Spleen (tissue), 11 donors: Measurements from ENCODE around the gene PTPN4. TPM values are rescaled to one million over a fixed set of nuclear protein-coding genes. Genes with fewer than 3 reads are reported as not detected.

Experiments
- DNase-seq: peaks from one replicate; pipeline ENCODE4 v3.0.0-alpha.2; 2020
- H3K27ac ChIP-seq, 8 donors: fragments of 200-600 bp; sonication (generic) in 7 of 8; 1 replicate in 4 of 8; 2 replicates in 4 of 8; pipeline versions ENCODE4 v1.5.0 to v1.8.0; 2016 to 2021; ENCODE audit warnings: inconsistent platforms in 4 of 8, mild to moderate bottlenecking in 4 of 8, moderate library complexity in 1 of 8
- H3K27me3 ChIP-seq, 7 donors: fragments of 200-600 bp; sonication (generic) in 6 of 7; replicated peaks in 1 of 7; 1 replicate in 4 of 7; 2 replicates in 3 of 7; pipeline versions ENCODE4 v1.5.0 to v1.8.0; 2016 to 2021; ENCODE audit warnings: inconsistent platforms in 3 of 7, mild to moderate bottlenecking in 1 of 7
- H3K36me3 ChIP-seq, 6 donors: fragments of 200-600 bp; sonication (generic) in 5 of 6; 1 replicate in 4 of 6; 2 replicates in 2 of 6; pipeline versions ENCODE4 v1.5.0 to v1.8.0; 2016 to 2021; ENCODE audit warnings: inconsistent platforms in 2 of 6
- H3K4me1 ChIP-seq, 6 donors: fragments of 200-600 bp; sonication (generic) in 5 of 6; 1 replicate in 3 of 6; 2 replicates in 3 of 6; pipeline versions ENCODE4 v1.5.0 to v1.8.0; 2016 to 2021; ENCODE audit warnings: inconsistent platforms in 3 of 6
- H3K4me3 ChIP-seq, 8 donors: fragments of 200-600 bp; sonication (generic) in 7 of 8; 1 replicate in 4 of 8; 2 replicates in 4 of 8; pipeline versions ENCODE4 v1.5.0 to v1.8.0; 2016 to 2021; ENCODE audit warnings: inconsistent platforms in 4 of 8, mild to moderate bottlenecking in 4 of 8, moderate library complexity in 2 of 8
- H3K9me3 ChIP-seq, 8 donors: fragments of 200-600 bp; sonication (generic) in 7 of 8; 1 replicate in 4 of 8; 2 replicates in 4 of 8; pipeline versions ENCODE4 v1.5.0 to v1.8.0; 2016 to 2021; ENCODE audit warnings: inconsistent platforms in 4 of 8
- CTCF ChIP-seq, 11 experiments: fragments of 200-600 bp in 7 of 11; fragments of 450-650 bp in 4 of 11; sonication (generic) in 4 of 11; IDR thresholded peaks in 8 of 11; conservative IDR thresholded peaks in 3 of 11; 1 replicate in 7 of 11; 2 replicates in 4 of 11; pipeline versions ENCODE4 v1.4.0 to v1.8.0; 2016 to 2021; ENCODE audit warnings: antibody characterized with exemption in 11 of 11, inconsistent platforms in 4 of 11, mild to moderate bottlenecking in 1 of 11
- POLR2A ChIP-seq, 3 donors: fragments of 450-650 bp; IDR thresholded peaks; one replicate each; pipeline ENCODE4 v1.5.1; 2017; ENCODE audit warnings: antibody characterized with exemption in 3 of 3, mild to moderate bottlenecking in 1 of 3
- POLR2AphosphoS5 ChIP-seq, 3 donors: sonication (generic); formaldehyde crosslinking; IDR thresholded peaks; one replicate each; pipeline ENCODE4 v1.5.1; 2017; ENCODE audit warnings: antibody characterized with exemption in 3 of 3
- WGBS, 5 donors: extraction: QIAGEN DNeasy Blood & Tissue Kit in 3 of 5; methylation state at CpG; one replicate each; pipeline versions ENCODE4 v1.1.5 to v1.1.7; 2013 to 2018; 5-methylcytosine and 5-hydroxymethylcytosine counted together
- intact Hi-C: fragments of 100-400 bp; cut with DNase I; formaldehyde crosslinking; loops from one replicate; pipeline ENCODE4 v1.15.0; 2023; ENCODE audit warnings: low total_unique reads
- polyA plus RNA-seq, 3 donors: library from polyadenylated mRNA; stranded (reverse); fragments of 200-250 nt; gene quantifications; one replicate each; pipeline ENCODE4 v1.2.1, GENCODE V29; 2013
- total RNA-seq, 7 donors: library from RNA; depleted of rRNA in 3 of 7; stranded (reverse); fragments of >200 nt in 3 of 7; fragmentation: NEBNext Ultra II Directional in 4 of 7; extraction: Animal tissue kit (Norgen Biotek cat#: 25700) in 4 of 7; gene quantifications; one replicate each; pipeline versions ENCODE4 v1.1.0 to v1.2.1, GENCODE V29; 2016 to 2021
- donor health status: healthy with polysubstance abuse.
- donor health status: DM: no; HTN: no; CAD: no; lungs with moderate emphysema.
- donor health status: DM: no; HTN: no; CAD: no.
- donor health status: Bipolar disorder and iron deficiency.
- donor health status: healthy.
- donor health status: DM: no; HTN: no; CAD: no.
- donor health status: DM: yes; HTN: yes; CAD: no.

PTPN4 gene
- total and polyA plus RNA-seq, 10 donors, result 2.4 to 50.9 (median 37.1) TPM

GRCh38 chr2:119712571-119712970, 47.2 kb upstream of the PTPN4 start:
- no peaks in the 10 kb centered on the region for H3K36me3 ChIP-seq
- peaks cover 0 to 9% (median 0%) of the 10 kb centered on the region in 7 donors for H3K27me3 ChIP-seq
- no peaks in the 10 kb centered on the region for H3K4me1 ChIP-seq
- 86 to 95% (median 91%) methylated on average over 3 of the region's 3 CpGs for WGBS, 5 donors
- no peak for TF ChIP-seq POLR2A (IDR thresholded peaks at IDR 0.05)
- TF ChIP-seq POLR2AphosphoS5 (IDR thresholded peaks at IDR 0.05), result no peak
- TF ChIP-seq CTCF (IDR thresholded peaks at IDR 0.05 in 8 of 11, conservative IDR thresholded peaks at IDR 0.05 in 3 of 11), result no peak
- no peaks in the 10 kb centered on the region for H3K9me3 ChIP-seq
- intact Hi-C loops, result no loop called here
- no peak overlapping the region for H3K4me3 ChIP-seq
- no peak overlapping the region for H3K27ac ChIP-seq
- no peak for DNase-seq

DNA sequence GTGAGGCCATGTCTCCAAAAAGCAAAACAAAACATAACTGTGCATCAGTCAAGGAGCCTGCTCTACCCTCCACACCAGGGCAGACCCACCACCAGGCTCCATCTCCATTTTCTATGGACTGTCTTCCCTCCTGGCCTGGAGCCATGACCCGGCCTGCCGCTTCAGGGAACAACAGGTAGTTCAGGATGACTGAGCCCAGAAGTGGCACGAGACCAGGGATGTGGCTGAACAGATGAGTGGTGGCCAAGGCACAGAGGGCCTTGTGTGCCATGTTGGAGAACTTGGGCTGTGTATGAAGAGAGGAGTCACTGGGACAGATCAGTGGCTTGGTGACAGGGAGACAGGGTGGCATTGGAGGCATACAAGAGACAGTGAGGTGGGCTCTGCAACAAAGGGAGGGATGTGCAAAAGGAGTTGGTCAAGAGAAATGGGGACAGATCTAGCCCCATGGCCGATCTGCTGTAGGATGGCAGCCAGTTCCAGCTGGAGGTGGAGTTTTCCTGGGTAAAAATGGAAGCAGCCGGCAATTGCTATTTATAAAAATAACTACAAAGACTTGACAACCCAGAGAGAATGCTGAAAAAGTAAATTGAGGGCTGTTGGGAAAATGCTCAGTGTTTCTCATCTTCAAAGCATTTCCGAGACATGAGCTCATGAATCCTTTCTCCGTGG, 45.8 kb upstream of the PTPN4 start:
- peak; percentile 49 for DNase-seq
- no peak overlapping the region for H3K27ac ChIP-seq
- no peaks in the 10 kb centered on the region for H3K36me3 ChIP-seq
- WGBS, 5 donors, result 76 to 88% (median 83%) methylated on average over 7 of the region's 7 CpGs
- intact Hi-C loops, result no loop called here
- TF ChIP-seq POLR2AphosphoS5 (IDR thresholded peaks at IDR 0.05) (no peak), POLR2A (IDR thresholded peaks at IDR 0.05) (no peak), CTCF (IDR thresholded peaks at IDR 0.05 in 8 of 11, conservative IDR thresholded peaks at IDR 0.05 in 3 of 11) (no peak)
- H3K4me1 ChIP-seq, result no peaks in the 10 kb centered on the region
- no peaks in the 10 kb centered on the region for H3K9me3 ChIP-seq
- peaks cover 0 to 9% (median 0%) of the 10 kb centered on the region in 7 donors for H3K27me3 ChIP-seq
- no peak overlapping the region for H3K4me3 ChIP-seq

DNA sequence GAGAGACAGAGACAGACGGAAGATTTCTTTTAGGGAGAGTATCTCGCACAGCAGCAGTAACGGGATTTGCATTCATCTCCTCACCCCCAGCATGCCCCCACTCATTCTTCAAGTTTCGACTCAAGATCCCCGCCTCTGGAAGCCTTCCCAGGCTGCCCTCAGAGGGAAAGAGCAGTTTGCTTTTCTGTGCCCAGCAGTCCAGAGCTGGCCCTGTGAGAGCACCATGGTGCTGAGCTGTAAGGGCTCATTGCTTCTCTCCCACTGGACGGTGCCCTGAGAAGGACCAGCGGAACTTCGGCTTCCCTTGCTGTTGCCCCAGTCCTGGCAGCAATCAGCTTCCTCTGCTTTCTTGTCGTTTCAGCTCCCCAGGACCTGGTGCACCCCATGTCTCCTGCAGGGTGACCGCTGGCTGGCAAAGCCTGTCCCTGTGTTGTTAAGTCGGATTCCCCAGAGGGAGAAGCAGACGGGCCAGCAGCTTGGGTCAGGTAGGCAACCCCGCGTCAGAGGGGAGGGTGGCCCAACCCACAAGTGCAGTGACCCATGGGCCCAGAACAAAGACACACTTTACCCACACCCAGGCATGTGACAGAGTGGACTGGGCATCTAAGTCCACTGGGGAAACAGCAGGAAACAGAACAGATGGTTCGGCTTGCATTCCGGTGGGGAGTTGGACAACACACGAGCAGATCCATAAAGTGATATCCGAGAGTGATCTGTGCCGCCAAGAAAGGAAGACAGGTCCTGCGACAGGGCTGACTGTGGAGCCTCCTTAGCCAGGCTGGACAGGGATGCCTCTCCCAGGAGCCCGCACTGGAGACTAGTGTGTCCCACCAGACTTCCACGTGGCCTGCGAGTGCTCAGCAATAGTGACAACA, 44.1 kb upstream of the PTPN4 start:
- H3K9me3 ChIP-seq, result no peaks in the 10 kb centered on the region
- H3K27ac ChIP-seq, result no peak overlapping the region
- 84 to 95% (median 89%) methylated on average over 23 of the region's 23 CpGs for WGBS, 5 donors
- H3K4me3 ChIP-seq, result no peak overlapping the region
- intact Hi-C loops, result no loop called here
- peaks cover 0 to 9% (median 0%) of the 10 kb centered on the region in 7 donors for H3K27me3 ChIP-seq
- H3K4me1 ChIP-seq, result no peaks in the 10 kb centered on the region
- H3K36me3 ChIP-seq, result no peaks in the 10 kb centered on the region
- TF ChIP-seq CTCF (IDR thresholded peaks at IDR 0.05 in 8 of 11, conservative IDR thresholded peaks at IDR 0.05 in 3 of 11) (no peak), POLR2AphosphoS5 (IDR thresholded peaks at IDR 0.05) (no peak), POLR2A (IDR thresholded peaks at IDR 0.05) (no peak)
- DNase-seq, result peak; percentile 56

DNA sequence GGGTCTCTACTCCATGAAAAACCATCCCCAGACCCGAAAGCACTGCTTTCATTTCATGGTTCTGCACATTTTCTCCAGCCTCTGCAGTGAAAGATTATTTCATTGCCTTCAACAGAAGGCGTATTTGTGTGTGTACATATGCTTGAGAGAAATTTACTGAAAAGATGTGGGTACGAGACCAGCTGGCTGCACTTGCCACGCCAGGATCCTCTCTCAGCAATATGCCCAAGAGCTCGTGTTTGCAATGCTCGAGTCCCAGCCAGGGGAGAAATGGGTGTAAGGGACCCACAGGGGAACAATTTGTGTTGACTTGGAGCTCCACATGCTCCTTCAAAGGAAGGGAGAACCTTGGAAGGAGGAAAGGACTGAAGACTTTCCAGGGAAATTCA, 43.4 kb upstream of the PTPN4 start:
- DNase-seq, result peak; percentile 23
- Histone ChIP-seq H3K27ac (no peak overlapping the region), H3K4me1 (no peaks in the 10 kb centered on the region), H3K4me3 (no peak overlapping the region), H3K36me3 (no peaks in the 10 kb centered on the region), H3K9me3 (no peaks in the 10 kb centered on the region), H3K27me3 (peaks cover 0 to 9% (median 0%) of the 10 kb centered on the region in 7 donors)
- WGBS, 5 donors, result 84 to 93% (median 87%) methylated on average over 6 of the region's 6 CpGs
- intact Hi-C loops, result no loop called here
- no peak for TF ChIP-seq POLR2AphosphoS5 (IDR thresholded peaks at IDR 0.05)
- TF ChIP-seq POLR2A (IDR thresholded peaks at IDR 0.05), result no peak
- TF ChIP-seq CTCF (IDR thresholded peaks at IDR 0.05 in 8 of 11, conservative IDR thresholded peaks at IDR 0.05 in 3 of 11), result no peak
